ENCODE measurements around the gene CES3. TPM values are rescaled to one million over a fixed set of nuclear protein-coding genes. Genes with fewer than 3 reads are reported as not detected.
"Not testable (repeated sequence)": the region's sequence is repeated elsewhere in the genome, so short reads cannot be mapped to it uniquely, and the experiment has no call there.

CES3 gene
- total RNA-seq, 4 donors from 2014 or later, result 0.21 to 9.2 (median 0.81) TPM

DNA sequence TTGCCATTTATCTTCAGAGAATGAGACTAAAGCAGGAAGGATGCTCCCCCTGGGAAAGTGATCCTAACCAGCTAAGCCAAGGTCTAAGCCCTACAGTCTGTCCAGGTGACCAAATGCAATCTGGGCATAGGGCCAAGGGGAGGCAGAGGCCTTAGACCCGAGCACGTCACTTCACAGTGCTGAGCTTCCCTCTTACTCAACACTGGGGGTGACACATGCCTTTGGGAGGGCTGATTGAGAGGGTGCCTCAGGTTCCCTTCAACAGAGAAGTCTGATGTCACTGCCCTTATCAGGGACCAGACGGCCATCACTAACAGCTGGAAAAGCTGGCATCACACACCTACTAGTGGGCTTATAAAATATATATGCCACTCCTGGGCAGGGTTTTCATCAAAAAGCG, 30.9 kb upstream of the CES3 start:
- H3K9me3 ChIP-seq, result no peaks in the 10 kb centered on the region
- no peak overlapping the region for H3K27ac ChIP-seq
- peaks cover 0 to 28% (median 0%) of the 10 kb centered on the region in 3 donors for H3K36me3 ChIP-seq
- TF ChIP-seq POLR2A (IDR thresholded peaks at IDR 0.05) (no peak), EP300 (IDR thresholded peaks at IDR 0.05) (no peak)
- TF ChIP-seq, protein P1, sequence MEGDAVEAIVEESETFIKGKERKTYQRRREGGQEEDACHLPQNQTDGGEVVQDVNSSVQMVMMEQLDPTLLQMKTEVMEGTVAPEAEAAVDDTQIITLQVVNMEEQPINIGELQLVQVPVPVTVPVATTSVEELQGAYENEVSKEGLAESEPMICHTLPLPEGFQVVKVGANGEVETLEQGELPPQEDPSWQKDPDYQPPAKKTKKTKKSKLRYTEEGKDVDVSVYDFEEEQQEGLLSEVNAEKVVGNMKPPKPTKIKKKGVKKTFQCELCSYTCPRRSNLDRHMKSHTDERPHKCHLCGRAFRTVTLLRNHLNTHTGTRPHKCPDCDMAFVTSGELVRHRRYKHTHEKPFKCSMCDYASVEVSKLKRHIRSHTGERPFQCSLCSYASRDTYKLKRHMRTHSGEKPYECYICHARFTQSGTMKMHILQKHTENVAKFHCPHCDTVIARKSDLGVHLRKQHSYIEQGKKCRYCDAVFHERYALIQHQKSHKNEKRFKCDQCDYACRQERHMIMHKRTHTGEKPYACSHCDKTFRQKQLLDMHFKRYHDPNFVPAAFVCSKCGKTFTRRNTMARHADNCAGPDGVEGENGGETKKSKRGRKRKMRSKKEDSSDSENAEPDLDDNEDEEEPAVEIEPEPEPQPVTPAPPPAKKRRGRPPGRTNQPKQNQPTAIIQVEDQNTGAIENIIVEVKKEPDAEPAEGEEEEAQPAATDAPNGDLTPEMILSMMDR (IDR thresholded peaks at IDR 0.05), result no peak
- no peak for DNase-seq (ENCODE audit: low spot score in 2 of 2)
- 57 to 63% methylated on average over 4 of the region's 4 CpGs for WGBS, 2 donors
- peaks cover 5 to 44% (median 21%) of the 10 kb centered on the region in 4 donors for H3K4me1 ChIP-seq
- H3K27me3 ChIP-seq, result peaks cover 0 to 2% of the 10 kb centered on the region in 2 donors
- no peak overlapping the region for H3K4me3 ChIP-seq

DNA sequence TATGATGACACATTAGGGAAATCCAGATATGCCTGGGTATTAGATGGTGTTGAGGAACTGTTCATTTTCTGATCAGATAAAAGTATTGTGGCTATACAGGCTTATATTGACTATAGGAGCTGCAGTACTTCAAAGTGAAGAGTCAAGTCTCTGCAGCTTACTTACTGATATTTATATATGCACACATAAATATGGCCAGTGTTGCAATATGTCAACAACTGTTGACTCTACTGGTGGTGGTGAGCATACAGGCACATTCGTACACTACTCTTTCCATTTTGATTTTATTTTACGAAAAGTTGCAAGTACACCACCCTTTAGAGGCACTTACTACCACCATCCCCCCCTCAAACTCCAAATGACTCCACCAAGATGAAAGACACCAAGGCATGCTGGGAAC, 29.4 kb upstream of the CES3 start:
- Histone ChIP-seq H3K9me3 (no peaks in the 10 kb centered on the region), H3K27me3 (no peaks in the 10 kb centered on the region), H3K4me3 (no peak overlapping the region), H3K4me1 (peaks cover 5 to 47% (median 30%) of the 10 kb centered on the region in 4 donors), H3K36me3 (peaks cover 0 to 28% (median 0%) of the 10 kb centered on the region in 3 donors), H3K27ac (no peak overlapping the region)
- TF ChIP-seq, protein P1 (IDR thresholded peaks at IDR 0.05), result no peak
- no peak for TF ChIP-seq POLR2A (IDR thresholded peaks at IDR 0.05)
- TF ChIP-seq EP300 (IDR thresholded peaks at IDR 0.05), result no peak
- WGBS, 2 donors, result 87 to 90% methylated on average over 2 of the region's 2 CpGs
- DNase-seq (ENCODE audit: low spot score in 2 of 2), result no peak

- H3K36me3 ChIP-seq, result peaks cover 0 to 29% (median 0%) of the 10 kb centered on the region in 3 donors
- H3K27ac ChIP-seq, result no peak overlapping the region
- WGBS, 2 donors, result 71 to 76% methylated on average over 4 of the region's 4 CpGs
- no peaks in the 10 kb centered on the region for H3K9me3 ChIP-seq
- H3K4me3 ChIP-seq, result no peak overlapping the region
- peaks cover 5 to 47% (median 33%) of the 10 kb centered on the region in 4 donors for H3K4me1 ChIP-seq
- TF ChIP-seq, protein P1 (IDR thresholded peaks at IDR 0.05), result no peak
- no peak for TF ChIP-seq EP300 (IDR thresholded peaks at IDR 0.05)
- TF ChIP-seq POLR2A (IDR thresholded peaks at IDR 0.05), result no peak
- no peaks in the 10 kb centered on the region for H3K27me3 ChIP-seq
- no peak for DNase-seq (ENCODE audit: low spot score in 2 of 2)
These were observed 29.0 kb upstream of the CES3 start for GRCh38 chr16:66932076-66932475.

DNA sequence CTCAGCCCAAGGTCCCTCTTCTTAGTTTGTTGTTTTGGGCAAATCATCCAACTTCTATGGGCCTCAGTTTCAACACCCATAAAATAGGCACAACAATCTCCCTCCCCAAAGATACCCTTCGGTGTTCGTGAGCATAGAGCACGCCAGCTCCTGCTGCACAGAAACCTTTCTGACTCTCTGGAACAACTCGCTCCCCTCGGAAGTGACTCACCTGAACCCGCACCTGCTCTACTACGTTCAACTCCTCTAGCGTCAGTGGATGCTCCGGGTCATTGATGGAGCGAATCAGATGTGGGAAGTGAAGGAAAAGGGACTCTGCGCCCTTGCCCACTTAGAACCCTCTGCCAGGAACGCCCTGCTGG, 27.3 kb upstream of the CES3 start:
- no peaks in the 10 kb centered on the region for H3K9me3 ChIP-seq
- H3K4me3 ChIP-seq, result peak overlapping the region; percentile 91 to 100 (median 99)
- WGBS, 2 donors, result 1 to 4% methylated on average over 11 to 12 of the region's 12 CpGs
- peak overlapping the region; percentile 89 to 98 (median 96) for H3K27ac ChIP-seq
- TF ChIP-seq EP300 (IDR thresholded peaks at IDR 0.05) (no peak), POLR2A (IDR thresholded peaks at IDR 0.05) (no peak)
- TF ChIP-seq, protein P1 (IDR thresholded peaks at IDR 0.05), result no peak
- no peaks in the 10 kb centered on the region for H3K27me3 ChIP-seq
- no peak for DNase-seq (ENCODE audit: low spot score in 2 of 2)
- peaks cover 0 to 46% (median 0%) of the 10 kb centered on the region in 3 donors for H3K36me3 ChIP-seq
- peaks cover 5 to 57% (median 34%) of the 10 kb centered on the region in 4 donors for H3K4me1 ChIP-seq

- TF ChIP-seq, protein P1 (IDR thresholded peaks at IDR 0.05), result peak in 1 of 5 experiments; percentile 20
- TF ChIP-seq EP300 (IDR thresholded peaks at IDR 0.05) (peak; percentile 70 to 99), POLR2A (IDR thresholded peaks at IDR 0.05) (peak; percentile 46 to 81)
- peak within 1 kb of the TSS; percentile 91 to 100 (median 99) for H3K4me3 ChIP-seq
- WGBS, 2 donors, result 0 to 1% methylated on average over 22 to 38 of the region's 76 CpGs
- peaks cover 5 to 57% (median 34%) of the 10 kb centered on the region in 4 donors for H3K4me1 ChIP-seq
- peak within 1 kb of the TSS; percentile 89 to 98 (median 96) for H3K27ac ChIP-seq
- H3K27me3 ChIP-seq, result no peaks in the 10 kb centered on the region
- DNase-seq (ENCODE audit: low spot score in 2 of 2), result peak; percentile 80 to 86
- no peaks in the 10 kb centered on the region for H3K9me3 ChIP-seq
- peaks cover 0 to 51% (median 0%) of the 10 kb centered on the region in 3 donors for H3K36me3 ChIP-seq
These were observed 26.8 kb upstream of the CES3 start, which contains the start of gene CIAO2B for GRCh38 chr16:66934138-66934838. Gene CIAO2B, minus strand, starts transcription at chr16:66934402. Its CDS starts 38 bp downstream, at chr16:66934364.

DNA sequence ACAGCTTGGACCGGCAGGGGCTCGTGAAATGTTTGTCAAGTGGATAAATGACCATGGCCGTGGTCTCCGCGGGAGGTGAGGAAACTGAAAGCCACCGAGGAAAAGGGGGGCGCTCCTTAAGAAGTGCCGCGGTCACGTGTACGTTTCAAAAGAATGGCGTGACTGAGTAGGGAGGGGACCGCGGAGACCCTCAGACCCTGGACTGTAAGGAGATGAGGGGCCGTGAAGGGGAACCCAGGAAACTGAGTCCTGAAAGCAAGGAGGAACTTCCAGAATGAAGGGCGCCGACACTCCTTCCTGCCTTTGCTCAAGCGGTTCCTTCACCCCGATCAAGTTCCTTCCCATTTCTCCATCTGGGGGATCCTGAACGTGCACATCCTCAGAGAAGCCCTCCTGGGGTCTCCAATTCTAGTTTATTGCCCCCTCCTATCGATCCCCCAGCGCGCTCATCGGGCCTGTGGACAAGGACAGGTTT, 26.2 kb upstream of the CES3 start:
- Histone ChIP-seq H3K36me3 (peaks cover 0 to 56% (median 2%) of the 10 kb centered on the region in 3 donors), H3K4me1 (peaks cover 5 to 57% (median 34%) of the 10 kb centered on the region in 4 donors), H3K27ac (peak overlapping the region; percentile 89 to 98 (median 96)), H3K4me3 (peak overlapping the region; percentile 91 to 100 (median 99))
- not testable (repeated sequence) for H3K27me3 ChIP-seq; H3K9me3 ChIP-seq; DNase-seq (ENCODE audit: low spot score in 2 of 2)
- WGBS, 2 donors, result 0 to 1% methylated on average over 24 of the region's 24 CpGs
